SU-DHL-6 (cell line): Measurements from ENCODE around the gene GPR180.

Experiments used
- EZH2phosphoT487 ChIP-seq: fragments of 200-600 bp; sonication (generic), shearing (Covaris generic); conservative IDR thresholded peaks from 2 replicates; pipeline ENCODE4 v1.6.1; 2018; ENCODE audit warnings: mild to moderate bottlenecking, antibody characterized with exemption, low read length, moderate library complexity, mixed read lengths
- TF ChIP-seq, protein P1 (sequence below): fragments of 200-600 bp; sonication (generic); IDR thresholded peaks from one replicate; pipeline ENCODE4 v1.5.1; 2017; ENCODE audit warnings: antibody characterized with exemption, mild to moderate bottlenecking, low read length, moderate library complexity; ENCODE audit not compliant: insufficient read depth, poor library complexity, severe bottlenecking

DNA sequence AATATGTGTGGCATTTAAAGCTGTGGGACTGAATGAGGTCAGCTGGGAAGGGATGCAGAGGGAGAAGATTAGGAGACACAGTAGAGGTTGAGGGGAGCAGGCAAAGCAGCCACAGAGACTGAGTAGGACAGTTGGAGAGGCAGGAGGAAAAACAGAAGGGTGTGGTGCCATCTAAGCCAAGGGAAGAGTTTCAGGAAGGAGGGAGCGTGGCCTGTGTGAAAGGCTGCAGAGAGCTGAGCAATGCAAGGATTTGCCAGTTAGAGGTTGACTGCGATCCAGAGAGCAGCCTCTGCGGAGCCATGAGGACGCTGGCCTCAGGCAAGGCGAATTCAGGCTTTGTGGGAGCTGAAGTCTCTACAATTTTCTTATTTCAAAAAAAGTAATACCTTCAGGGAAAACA lies 81.8 kb downstream of the GPR180 start:
- TF ChIP-seq, protein P1, sequence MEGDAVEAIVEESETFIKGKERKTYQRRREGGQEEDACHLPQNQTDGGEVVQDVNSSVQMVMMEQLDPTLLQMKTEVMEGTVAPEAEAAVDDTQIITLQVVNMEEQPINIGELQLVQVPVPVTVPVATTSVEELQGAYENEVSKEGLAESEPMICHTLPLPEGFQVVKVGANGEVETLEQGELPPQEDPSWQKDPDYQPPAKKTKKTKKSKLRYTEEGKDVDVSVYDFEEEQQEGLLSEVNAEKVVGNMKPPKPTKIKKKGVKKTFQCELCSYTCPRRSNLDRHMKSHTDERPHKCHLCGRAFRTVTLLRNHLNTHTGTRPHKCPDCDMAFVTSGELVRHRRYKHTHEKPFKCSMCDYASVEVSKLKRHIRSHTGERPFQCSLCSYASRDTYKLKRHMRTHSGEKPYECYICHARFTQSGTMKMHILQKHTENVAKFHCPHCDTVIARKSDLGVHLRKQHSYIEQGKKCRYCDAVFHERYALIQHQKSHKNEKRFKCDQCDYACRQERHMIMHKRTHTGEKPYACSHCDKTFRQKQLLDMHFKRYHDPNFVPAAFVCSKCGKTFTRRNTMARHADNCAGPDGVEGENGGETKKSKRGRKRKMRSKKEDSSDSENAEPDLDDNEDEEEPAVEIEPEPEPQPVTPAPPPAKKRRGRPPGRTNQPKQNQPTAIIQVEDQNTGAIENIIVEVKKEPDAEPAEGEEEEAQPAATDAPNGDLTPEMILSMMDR, result no peak
- no peak for TF ChIP-seq EZH2phosphoT487
